ENCODE data around the gene VGF.
"Not testable (repeated sequence)": the region's sequence is repeated elsewhere in the genome, so short reads cannot be mapped to it uniquely, and the experiment has no call there.

The VGF gene

GRCh38 chr7:101134399-101134980 lies 30.9 kb downstream of the VGF start:
- no peak for DNase-seq

- no peak for DNase-seq
Observed at GRCh38 chr7:101133621-101134398, 31.6 kb downstream of the VGF start.

GRCh38 chr7:101132626-101133600 lies 32.5 kb downstream of the VGF start:
- not testable (repeated sequence) for DNase-seq

GRCh38 chr7:101129603-101130117 lies 35.7 kb downstream of the VGF start:
- no peak for DNase-seq

- DNase-seq: no peak
Observed at GRCh38 chr7:101128040-101128834, 37.1 kb downstream of the VGF start.

- no peak for DNase-seq
Observed at GRCh38 chr7:101127460-101128039, 37.8 kb downstream of the VGF start.

- no peak for DNase-seq
Observed at GRCh38 chr7:101126651-101127459, 38.5 kb downstream of the VGF start, which contains the start of gene SERPINE1. Gene SERPINE1 (plus strand): TSS chr7:101127104. CDS start chr7:101128394, 1,290 bp downstream.

GRCh38 chr7:101125989-101126650 lies 39.2 kb downstream of the VGF start:
- DNase-seq: peak; percentile 18

- DNase-seq: no peak
Observed at GRCh38 chr7:101124376-101125056, 40.9 kb downstream of the VGF start.

- DNase-seq: no peak
Observed at GRCh38 chr7:101123703-101124068, 41.7 kb downstream of the VGF start.

- DNase-seq: no peak
Observed at GRCh38 chr7:101122933-101123702, 42.3 kb downstream of the VGF start.

- DNase-seq: no peak
Observed at GRCh38 chr7:101121991-101122932, 43.1 kb downstream of the VGF start.

- not testable (repeated sequence) for DNase-seq
Observed at GRCh38 chr7:101121631-101121990, 43.8 kb downstream of the VGF start.

- no peak for DNase-seq
Observed at GRCh38 chr7:101120315-101120714, 45.1 kb downstream of the VGF start.

GRCh38 chr7:101119876-101120275 lies 45.5 kb downstream of the VGF start:
- no peak for DNase-seq

- DNase-seq: no peak
Observed at GRCh38 chr7:101118856-101119255, 46.5 kb downstream of the VGF start.

GRCh38 chr7:101116898-101117297 lies 48.5 kb downstream of the VGF start:
- no peak for DNase-seq

GRCh38 chr7:101115215-101115614 lies 50.2 kb downstream of the VGF start:
- no peak for DNase-seq
